WTC11 (cell line): ENCODE results near the gene ANKRD39. TPM values are rescaled to one million over a fixed set of nuclear protein-coding genes. Genes with fewer than 3 reads are reported as not detected.

ENCODE experiments used
- ATAC-seq: fragments of 200-7000 bp; cut with Tn5 transposase; 2 replicates; pipeline ENCODE4 v1.10.0; 2021; ENCODE audit warnings: mild to moderate bottlenecking, moderate library complexity
- CTCF ChIA-PET: fragments of 300-600 bp; sonication (Branson Sonifier 250); formaldehyde crosslinking; loops from one replicate; lab custom pipeline; 2021; ENCODE audit warnings: antibody characterized with exemption; lab: Charles Lee
- POLR2A ChIA-PET: fragments of 350-600 bp; sonication (Branson Sonifier 250); formaldehyde crosslinking; loops from one replicate; lab custom pipeline; 2021; ENCODE audit warnings: antibody characterized with exemption; lab: Charles Lee
- DNase-seq: peaks from one replicate; pipeline ENCODE4 v3.0.0; 2021; ENCODE audit warnings: low spot score
- H3K27ac Mint-ChIP-seq: 2 replicates; pipeline ENCODE4 v1.8.0; 2021; ENCODE audit warnings: mixed read lengths
- H3K27me3 Mint-ChIP-seq: 2 replicates; pipeline ENCODE4 v1.8.0; 2021; ENCODE audit warnings: low read depth, mild to moderate bottlenecking, moderate library complexity, mixed read lengths
- H3K36me3 Mint-ChIP-seq: 2 replicates; pipeline ENCODE4 v1.8.0; 2021; ENCODE audit warnings: mixed read lengths
- H3K4me1 Mint-ChIP-seq: 2 replicates; pipeline ENCODE4 v1.8.0; 2022; ENCODE audit warnings: mixed read lengths
- H3K4me3 Mint-ChIP-seq: 2 replicates; pipeline ENCODE4 v1.8.0; 2021; ENCODE audit warnings: mild to moderate bottlenecking, moderate library complexity, mixed read lengths
- H3K9me3 Mint-ChIP-seq: 2 replicates; pipeline ENCODE4 v1.8.0; 2021; ENCODE audit warnings: mixed read lengths
- CDX4 ChIP-seq: fragments of 250-450 bp; sonication (Bioruptor Pico); IDR thresholded peaks from 2 replicates; pipeline ENCODE4 v1.9.0; 2021; ENCODE audit warnings: moderate library complexity, mild to moderate bottlenecking, inconsistent platforms, borderline replicate concordance
- CREM ChIP-seq: sonication (generic); formaldehyde crosslinking; IDR thresholded peaks from 2 replicates; pipeline ENCODE4 v1.8.1; 2022; ENCODE audit warnings: mild to moderate bottlenecking, missing genetic modification reagents, moderate library complexity
- CTCF ChIP-seq: fragments of 200-600 bp; IDR thresholded peaks from 2 replicates; pipeline ENCODE4 v1.8.0; 2022; ENCODE audit warnings: antibody characterized with exemption
- ERG ChIP-seq: fragments of 250-450 bp; sonication (Bioruptor Pico); IDR thresholded peaks from 2 replicates; pipeline ENCODE4 v1.8.0; 2021; ENCODE audit warnings: mild to moderate bottlenecking
- IRF2 ChIP-seq: sonication (generic); formaldehyde crosslinking; IDR thresholded peaks from 2 replicates; pipeline ENCODE4 v1.8.0; 2022; ENCODE audit warnings: low read depth, missing genetic modification reagents, borderline replicate concordance
- JUN ChIP-seq: sonication (generic); formaldehyde crosslinking; IDR thresholded peaks from 2 replicates; pipeline ENCODE4 v1.8.0; 2023; ENCODE audit warnings: mild to moderate bottlenecking, missing genetic modification reagents
- KAT7 ChIP-seq: sonication (generic); formaldehyde crosslinking; IDR thresholded peaks from 2 replicates; pipeline ENCODE4 v1.8.1; 2023; ENCODE audit warnings: missing genetic modification reagents, mild to moderate bottlenecking, borderline replicate concordance
- MYBL2 ChIP-seq: sonication (generic); formaldehyde crosslinking; IDR thresholded peaks from 2 replicates; pipeline ENCODE4 v1.8.1; 2023; ENCODE audit warnings: mild to moderate bottlenecking, moderate library complexity, missing genetic modification reagents
- NR1H2 ChIP-seq: sonication (generic); formaldehyde crosslinking; IDR thresholded peaks from 2 replicates; pipeline ENCODE4 v1.9.0; 2021; ENCODE audit warnings: mild to moderate bottlenecking, moderate library complexity, missing genetic modification reagents
- OVOL2 ChIP-seq: fragments of 250-450 bp; sonication (Bioruptor Pico); IDR thresholded peaks from 2 replicates; pipeline ENCODE4 v1.9.0; 2021; ENCODE audit warnings: mild to moderate bottlenecking, borderline replicate concordance
- PRDM15 ChIP-seq: sonication (generic); formaldehyde crosslinking; IDR thresholded peaks from 2 replicates; pipeline ENCODE4 v1.8.0; 2022; ENCODE audit warnings: missing genetic modification reagents
- SMAD3 ChIP-seq: sonication (generic); formaldehyde crosslinking; IDR thresholded peaks from 2 replicates; pipeline ENCODE4 v1.8.0; 2022; ENCODE audit warnings: missing genetic modification reagents, mild to moderate bottlenecking, borderline replicate concordance
- SOX15 ChIP-seq: fragments of 250-450 bp; sonication (Bioruptor Pico); IDR thresholded peaks from 2 replicates; pipeline ENCODE4 v1.9.0; 2021; ENCODE audit warnings: mild to moderate bottlenecking
- SP1 ChIP-seq: sonication (generic); formaldehyde crosslinking; conservative IDR thresholded peaks from 2 replicates; pipeline ENCODE4 v1.8.1; 2022; ENCODE audit warnings: missing genetic modification reagents
- USF1 ChIP-seq: sonication (generic); formaldehyde crosslinking; IDR thresholded peaks from 2 replicates; pipeline ENCODE4 v1.8.0; 2022; ENCODE audit warnings: mild to moderate bottlenecking, missing genetic modification reagents
- ZNF396 ChIP-seq: fragments of 250-450 bp; sonication (Bioruptor Pico); IDR thresholded peaks from 2 replicates; pipeline ENCODE4 v1.8.0; 2021; ENCODE audit warnings: mild to moderate bottlenecking, moderate library complexity, borderline replicate concordance
- ZNF425 ChIP-seq: fragments of 250-450 bp; sonication (Bioruptor Pico); conservative IDR thresholded peaks from 2 replicates; pipeline ENCODE4 v1.9.0; 2021; ENCODE audit warnings: mild to moderate bottlenecking
- ZNF532 ChIP-seq: fragments of 250-450 bp; sonication (Bioruptor Pico); IDR thresholded peaks from 2 replicates; pipeline ENCODE4 v1.9.0; 2021; ENCODE audit warnings: mild to moderate bottlenecking, borderline replicate concordance
- total RNA-seq: library from RNA; stranded (reverse); gene quantifications from 3 replicates; pipeline ENCODE4 v1.2.3, GENCODE V29; 2021

ANKRD39 gene
- total RNA-seq, 1 experiment from 2014 or later = 17.9 TPM

- POLR2A ChIA-PET = interaction anchor here (1.0 kb wide), 1 partner anchor 15 kb away, joined by 3 read pairs; no protein-coding TSS in a partner anchor
- no peak for DNase-seq
- no peaks in the 10 kb centered on the region for H3K27me3 Mint-ChIP-seq
- peaks cover 39% of the 10 kb centered on the region for H3K4me1 Mint-ChIP-seq
- ATAC-seq = no peak
- H3K4me3 Mint-ChIP-seq = no peak overlapping the region
- H3K27ac Mint-ChIP-seq = no peak overlapping the region
- no peak for TF ChIP-seq SMAD3 (CRISPR knock-in tag)
- TF ChIP-seq ERG (CRISPR knock-in tag) = no peak
- TF ChIP-seq CDX4 = no peak
- TF ChIP-seq ZNF532 (CRISPR knock-in tag) = no peak
- TF ChIP-seq OVOL2 (CRISPR knock-in tag) = no peak
- no peak for TF ChIP-seq CTCF
- TF ChIP-seq SOX15 (CRISPR knock-in tag) = no peak
- no peak for TF ChIP-seq ZNF425 (CRISPR knock-in tag)
- TF ChIP-seq IRF2 = no peak
- no peak for TF ChIP-seq SP1 (CRISPR knock-in tag)
- no peak for TF ChIP-seq MYBL2 (CRISPR knock-in tag)
- TF ChIP-seq JUN (CRISPR knock-in tag) = no peak
- TF ChIP-seq CREM (CRISPR knock-in tag) = no peak
- TF ChIP-seq PRDM15 (CRISPR knock-in tag) = no peak
- no peak for TF ChIP-seq KAT7 (CRISPR knock-in tag)
- TF ChIP-seq NR1H2 (CRISPR knock-in tag) = no peak
- no peak for TF ChIP-seq ZNF396
- TF ChIP-seq USF1 (CRISPR knock-in tag) = no peak
- H3K36me3 Mint-ChIP-seq = no peaks in the 10 kb centered on the region
- H3K9me3 Mint-ChIP-seq = no peaks in the 10 kb centered on the region
- CTCF ChIA-PET = interaction anchor here (0.9 to 5.0 kb wide), 4 partner anchors 14 to 68 kb away, joined by 3 to 37 read pairs (median 4); no protein-coding TSS in a partner anchor
These were observed 25.1 kb upstream of the ANKRD39 start for GRCh38 chr2:96882906-96883305.
